Caco-2 (cell line): ENCODE results near the gene MED12L. TPM values are rescaled to one million over a fixed set of nuclear protein-coding genes. Genes with fewer than 3 reads are reported as not detected.

Experiments
- BruUV-seq: library from RNA; stranded (reverse); fragments of 400-500 nt; replicated peaks from 2 replicates; lab custom pipeline; 2021; lab: Mats Ljungman, UMichigan
- CTCF ChIA-PET: fragments of 300-600 bp; sonication (Branson Sonifier 250); formaldehyde crosslinking; loops from one replicate; lab custom pipeline; 2022; ENCODE audit warnings: antibody characterized with exemption; lab: Charles Lee
- POLR2A ChIA-PET: fragments of 300-600 bp; sonication (Branson Sonifier 250); formaldehyde crosslinking; loops from one replicate; lab custom pipeline; 2022; ENCODE audit warnings: antibody characterized with exemption; lab: Charles Lee
- DNase-seq, 2 experiments: peaks; one replicate each; pipeline versions ENCODE4 v3.0.0 to v3.0.0-alpha.2; 2020 to 2022
- H3K27me3 ChIP-seq: replicated peaks from 2 replicates; pipeline ENCODE4 v1.6.0; 2011; ENCODE audit warnings: low read length; ENCODE audit not compliant: control insufficient read depth, insufficient read depth
- H3K36me3 ChIP-seq: 2 replicates; pipeline ENCODE4 v1.5.1; 2011; ENCODE audit warnings: low read length; ENCODE audit not compliant: control insufficient read depth, insufficient read depth
- H3K4me1 ChIP-seq: fragments of 250-450 bp; sonication (Bioruptor Pico); 2 replicates; pipeline ENCODE4 v1.5.1; 2020; ENCODE audit warnings: mild to moderate bottlenecking
- H3K4me3 ChIP-seq: 2 replicates; pipeline ENCODE4 v1.5.1; 2011; ENCODE audit warnings: low read depth, mild to moderate bottlenecking, control low read depth, low read length
- H3K9me3 ChIP-seq: fragments of 250-450 bp; sonication (Bioruptor Pico); 2 replicates; pipeline ENCODE4 v1.5.1; 2020; ENCODE audit warnings: mild to moderate bottlenecking, moderate library complexity
- H3K27ac Mint-ChIP-seq: one replicate; pipeline ENCODE4 v1.8.0; 2022; ENCODE audit warnings: mixed read lengths; ENCODE audit not compliant: unreplicated experiment
- H3K27me3 Mint-ChIP-seq: one replicate; pipeline ENCODE4 v1.8.0; 2022; ENCODE audit warnings: mixed read lengths; ENCODE audit not compliant: insufficient read depth, unreplicated experiment
- H3K36me3 Mint-ChIP-seq: one replicate; pipeline ENCODE4 v1.8.0; 2022; ENCODE audit warnings: mild to moderate bottlenecking, mixed read lengths; ENCODE audit not compliant: insufficient read depth, unreplicated experiment
- H3K4me1 Mint-ChIP-seq: one replicate; pipeline ENCODE4 v1.8.0; 2022; ENCODE audit warnings: low read depth, mixed read lengths; ENCODE audit not compliant: unreplicated experiment
- H3K4me3 Mint-ChIP-seq: one replicate; pipeline ENCODE4 v1.8.0; 2022; ENCODE audit warnings: mild to moderate bottlenecking, moderate library complexity, mixed read lengths; ENCODE audit not compliant: unreplicated experiment
- H3K9me3 Mint-ChIP-seq: one replicate; pipeline ENCODE4 v1.8.0; 2022; ENCODE audit warnings: mixed read lengths; ENCODE audit not compliant: unreplicated experiment
- intact Hi-C: fragments of 100-400 bp; cut with micrococcal nuclease; formaldehyde crosslinking; loops from one replicate; pipeline ENCODE4 v1.10.0; 2022; ENCODE audit not compliant: unreplicated experiment
- total RNA-seq: library from RNA; stranded (reverse); gene quantifications from 2 replicates; pipeline ENCODE4 v1.2.3, GENCODE V29; 2022
- TF ChIP-seq, protein P1 (sequence below), 2 experiments: fragments of 200-600 bp in 1 of 2; IDR thresholded peaks; 1 replicate in 1 of 2; 2 replicates in 1 of 2; pipeline versions ENCODE4 v1.5.1 to v1.8.0; 2011 to 2022; ENCODE audit warnings: antibody characterized with exemption in 1 of 2, control low read depth in 1 of 2, inconsistent platforms in 1 of 2, low read depth in 1 of 2, low read length in 1 of 2, mild to moderate bottlenecking in 1 of 2, moderate library complexity in 1 of 2; ENCODE audit not compliant: insufficient read depth in 1 of 2, severe bottlenecking in 1 of 2, unreplicated experiment in 1 of 2

Gene MED12L
- total RNA-seq, 1 experiment from 2014 or later = 21.5 TPM

GRCh38 chr3:151319628-151320027, 234.2 kb downstream of the MED12L start:
- no peaks in the 10 kb centered on the region for H3K36me3 Mint-ChIP-seq
- H3K4me3 Mint-ChIP-seq = no peak overlapping the region
- no peaks in the 10 kb centered on the region for H3K27me3 ChIP-seq
- H3K9me3 Mint-ChIP-seq = no peaks in the 10 kb centered on the region
- H3K4me1 ChIP-seq = no peaks in the 10 kb centered on the region
- ChIA-PET POLR2A (no interaction called here), CTCF (no interaction called here)
- H3K36me3 ChIP-seq = no peaks in the 10 kb centered on the region
- H3K9me3 ChIP-seq = no peaks in the 10 kb centered on the region
- no TSS peak for BruUV-seq
- H3K27me3 Mint-ChIP-seq = no peaks in the 10 kb centered on the region
- H3K4me3 ChIP-seq = no peak overlapping the region
- H3K4me1 Mint-ChIP-seq = peaks cover 12% of the 10 kb centered on the region
- intact Hi-C loops = no loop called here
- TF ChIP-seq, protein P1, sequence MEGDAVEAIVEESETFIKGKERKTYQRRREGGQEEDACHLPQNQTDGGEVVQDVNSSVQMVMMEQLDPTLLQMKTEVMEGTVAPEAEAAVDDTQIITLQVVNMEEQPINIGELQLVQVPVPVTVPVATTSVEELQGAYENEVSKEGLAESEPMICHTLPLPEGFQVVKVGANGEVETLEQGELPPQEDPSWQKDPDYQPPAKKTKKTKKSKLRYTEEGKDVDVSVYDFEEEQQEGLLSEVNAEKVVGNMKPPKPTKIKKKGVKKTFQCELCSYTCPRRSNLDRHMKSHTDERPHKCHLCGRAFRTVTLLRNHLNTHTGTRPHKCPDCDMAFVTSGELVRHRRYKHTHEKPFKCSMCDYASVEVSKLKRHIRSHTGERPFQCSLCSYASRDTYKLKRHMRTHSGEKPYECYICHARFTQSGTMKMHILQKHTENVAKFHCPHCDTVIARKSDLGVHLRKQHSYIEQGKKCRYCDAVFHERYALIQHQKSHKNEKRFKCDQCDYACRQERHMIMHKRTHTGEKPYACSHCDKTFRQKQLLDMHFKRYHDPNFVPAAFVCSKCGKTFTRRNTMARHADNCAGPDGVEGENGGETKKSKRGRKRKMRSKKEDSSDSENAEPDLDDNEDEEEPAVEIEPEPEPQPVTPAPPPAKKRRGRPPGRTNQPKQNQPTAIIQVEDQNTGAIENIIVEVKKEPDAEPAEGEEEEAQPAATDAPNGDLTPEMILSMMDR (IDR thresholded peaks at IDR 0.05; ENCODE audit: insufficient read depth in 1 of 2, low read depth in 1 of 2, low read length in 1 of 2, severe bottlenecking in 1 of 2, unreplicated experiment in 1 of 2) = no peak
- no peak for DNase-seq
- no peak overlapping the region for H3K27ac Mint-ChIP-seq

DNA sequence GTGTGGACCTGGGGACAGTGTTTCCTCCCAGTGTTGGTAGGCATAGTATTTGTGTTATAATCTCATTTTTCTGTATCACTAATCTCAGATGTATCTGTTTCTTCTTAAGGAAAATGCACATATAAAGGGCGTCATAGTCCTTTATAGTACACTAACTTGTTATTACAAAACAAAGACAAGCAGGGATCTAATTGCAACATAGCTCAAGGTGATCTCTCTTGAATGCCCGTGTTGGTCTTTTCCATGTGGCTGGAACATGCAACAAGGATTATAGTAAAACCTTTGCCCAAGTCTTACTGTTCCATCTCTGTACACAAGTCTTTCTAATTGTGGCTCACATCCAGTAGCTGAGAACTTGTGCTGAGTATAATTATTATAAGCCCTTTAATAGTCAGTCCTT, 234.7 kb downstream of the MED12L start:
- Mint-ChIP-seq H3K9me3 (no peaks in the 10 kb centered on the region), H3K4me3 (no peak overlapping the region), H3K36me3 (no peaks in the 10 kb centered on the region), H3K4me1 (peaks cover 10% of the 10 kb centered on the region), H3K27me3 (no peaks in the 10 kb centered on the region), H3K27ac (no peak overlapping the region)
- Histone ChIP-seq H3K4me3 (no peak overlapping the region), H3K9me3 (no peaks in the 10 kb centered on the region), H3K36me3 (no peaks in the 10 kb centered on the region), H3K27me3 (no peaks in the 10 kb centered on the region), H3K4me1 (no peaks in the 10 kb centered on the region)
- TF ChIP-seq, protein P1 (IDR thresholded peaks at IDR 0.05; ENCODE audit: insufficient read depth in 1 of 2, low read depth in 1 of 2, low read length in 1 of 2, severe bottlenecking in 1 of 2, unreplicated experiment in 1 of 2) = no peak
- no TSS peak for BruUV-seq
- ChIA-PET POLR2A (no interaction called here), CTCF (no interaction called here)
- intact Hi-C loops = no loop called here
- no peak for DNase-seq

DNA sequence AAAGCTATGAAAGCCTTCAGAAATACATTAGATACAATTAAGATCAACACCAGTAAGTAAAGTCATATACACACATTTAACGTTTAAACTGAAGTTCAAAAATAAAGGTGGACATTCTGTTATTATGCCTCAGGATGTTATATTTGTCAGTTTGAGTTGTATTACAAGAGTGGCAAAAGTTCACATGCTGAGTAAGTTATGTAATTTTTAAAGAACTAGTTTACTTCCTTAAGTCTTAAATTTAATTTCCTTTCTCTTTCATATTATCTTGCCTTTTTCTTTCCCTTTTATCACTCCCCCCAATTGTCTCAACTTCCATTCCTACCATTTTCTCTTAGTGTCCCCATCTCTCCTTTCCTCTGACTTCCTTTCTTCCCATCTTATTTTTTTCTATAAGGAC, 236.1 kb downstream of the MED12L start:
- no peaks in the 10 kb centered on the region for H3K4me1 Mint-ChIP-seq
- no TSS peak for BruUV-seq
- TF ChIP-seq, protein P1 (IDR thresholded peaks at IDR 0.05; ENCODE audit: insufficient read depth in 1 of 2, low read depth in 1 of 2, low read length in 1 of 2, severe bottlenecking in 1 of 2, unreplicated experiment in 1 of 2) = no peak
- H3K27me3 Mint-ChIP-seq = no peaks in the 10 kb centered on the region
- Histone ChIP-seq H3K27me3 (no peaks in the 10 kb centered on the region), H3K9me3 (no peaks in the 10 kb centered on the region), H3K4me3 (no peak overlapping the region), H3K4me1 (no peaks in the 10 kb centered on the region), H3K36me3 (no peaks in the 10 kb centered on the region)
- no peaks in the 10 kb centered on the region for H3K9me3 Mint-ChIP-seq
- DNase-seq = no peak
- H3K27ac Mint-ChIP-seq = no peak overlapping the region
- ChIA-PET POLR2A (no interaction called here), CTCF (no interaction called here)
- H3K4me3 Mint-ChIP-seq = no peak overlapping the region
- intact Hi-C loops = no loop called here
- no peaks in the 10 kb centered on the region for H3K36me3 Mint-ChIP-seq
